HG02763 (cell line): ENCODE results near the gene BBS9.

Experiments used
- ATAC-seq: cut with Tn5 transposase; IDR thresholded peaks from one replicate; pipeline ENCODE4 v1.9.1; 2021; ENCODE audit warnings: mild to moderate bottlenecking, moderate library complexity; ENCODE audit not compliant: unreplicated experiment

Gene BBS9

DNA sequence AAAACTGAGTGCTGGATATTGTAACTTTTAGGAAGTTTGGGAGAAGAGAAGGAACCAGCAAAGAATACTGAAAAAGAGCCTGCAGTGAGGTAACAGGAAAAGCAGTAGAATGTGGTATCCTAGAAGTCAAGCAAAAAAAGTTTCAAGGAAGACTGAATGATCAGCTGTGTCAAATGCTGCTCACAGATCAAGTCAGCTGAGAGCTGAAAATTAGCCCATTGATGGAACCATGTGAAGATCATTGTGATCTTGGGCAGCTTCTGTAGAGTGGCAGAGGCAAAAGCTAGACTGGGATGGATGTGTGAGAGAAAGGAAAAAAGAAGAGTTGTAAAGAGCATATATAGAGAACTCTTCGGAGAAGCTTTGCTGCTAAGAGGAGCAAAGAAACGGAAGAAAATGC lies 460.5 kb downstream of the BBS9 start:
- ATAC-seq, result no peak

- no peak for ATAC-seq
Observed at GRCh38 chr7:33590916-33591315, 461.6 kb downstream of the BBS9 start.

DNA sequence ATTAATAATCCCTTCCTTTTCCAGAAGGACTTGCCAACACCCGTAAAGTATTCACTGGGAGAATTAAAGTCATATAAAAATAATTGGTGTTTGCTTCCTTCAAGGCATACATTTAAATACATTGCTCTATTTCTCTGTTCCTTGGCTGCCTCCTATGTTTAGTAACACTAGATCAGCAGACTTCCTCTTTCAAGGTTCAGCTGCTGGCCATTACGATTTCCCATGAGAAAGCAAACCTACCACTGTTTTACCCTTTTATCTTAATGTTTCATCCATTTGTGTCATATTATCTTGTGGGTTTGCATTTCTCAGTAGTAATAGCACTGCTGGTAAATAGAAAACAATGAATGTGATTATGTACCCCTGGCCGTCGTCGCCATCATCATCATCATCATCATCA lies 462.1 kb downstream of the BBS9 start:
- no peak for ATAC-seq

GRCh38 chr7:33592718-33593117 lies 463.4 kb downstream of the BBS9 start:
- ATAC-seq, result no peak

GRCh38 chr7:33593611-33594010 lies 464.2 kb downstream of the BBS9 start:
- ATAC-seq, result no peak

- no peak for ATAC-seq
Observed at GRCh38 chr7:33596686-33597085, 467.3 kb downstream of the BBS9 start.

DNA sequence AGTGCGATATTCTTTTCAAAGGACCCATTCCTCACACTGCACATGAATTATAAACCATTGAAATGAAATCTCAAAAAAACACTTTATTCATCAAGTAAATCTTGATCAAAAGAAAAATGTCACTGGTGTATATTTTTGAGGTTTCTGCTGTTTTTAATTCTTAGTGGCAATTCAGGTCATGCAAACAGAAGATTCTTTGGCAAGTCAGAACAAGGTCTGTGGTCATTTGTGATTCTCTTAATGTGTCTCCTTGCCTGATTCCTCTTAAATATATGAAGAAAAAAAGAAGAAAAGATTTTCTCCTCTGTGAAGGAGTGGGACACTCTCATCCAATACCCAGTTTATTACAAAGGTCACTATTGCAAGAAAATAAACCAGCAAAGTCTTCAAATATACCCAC lies 467.8 kb downstream of the BBS9 start:
- ATAC-seq, result no peak

DNA sequence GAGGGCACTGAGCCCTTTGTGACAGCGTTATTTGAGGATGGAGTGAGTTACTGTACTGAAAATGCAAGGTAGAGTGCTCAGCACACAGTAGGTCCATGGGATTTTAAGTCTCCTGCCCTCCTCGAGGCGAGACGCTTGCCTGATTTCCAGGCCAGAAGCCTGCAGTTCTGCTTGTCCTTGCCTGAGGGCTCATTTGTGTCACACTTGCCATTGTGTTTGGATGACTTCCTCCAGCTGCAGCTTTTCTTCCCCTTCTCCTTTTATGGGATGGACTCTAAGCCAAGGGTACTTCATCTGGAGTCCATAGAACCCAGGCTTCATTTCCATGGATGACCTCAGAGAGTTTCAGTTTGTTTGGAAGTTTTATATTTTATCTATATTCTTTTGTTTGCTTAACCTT lies 471.7 kb downstream of the BBS9 start:
- ATAC-seq, result no peak

DNA sequence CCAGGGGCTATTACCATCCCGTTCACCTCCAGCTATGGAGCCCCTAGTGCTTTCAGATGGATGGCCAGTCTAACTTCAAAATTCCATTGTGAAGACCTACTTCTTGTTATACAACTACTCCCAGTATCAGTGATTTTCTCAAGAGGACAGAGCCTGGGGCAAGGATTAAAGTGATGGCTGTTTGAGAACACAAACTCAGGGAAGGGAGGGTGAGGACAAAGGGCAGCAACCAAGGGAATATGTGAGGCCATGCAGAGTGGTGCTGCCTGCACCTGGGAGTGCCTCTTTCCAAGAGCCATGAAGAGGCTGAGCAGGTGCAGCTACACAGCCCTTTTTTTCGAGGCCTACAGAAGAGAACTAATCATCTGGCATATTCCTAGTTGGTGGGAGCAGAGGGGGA lies 472.5 kb downstream of the BBS9 start:
- no peak for ATAC-seq

DNA sequence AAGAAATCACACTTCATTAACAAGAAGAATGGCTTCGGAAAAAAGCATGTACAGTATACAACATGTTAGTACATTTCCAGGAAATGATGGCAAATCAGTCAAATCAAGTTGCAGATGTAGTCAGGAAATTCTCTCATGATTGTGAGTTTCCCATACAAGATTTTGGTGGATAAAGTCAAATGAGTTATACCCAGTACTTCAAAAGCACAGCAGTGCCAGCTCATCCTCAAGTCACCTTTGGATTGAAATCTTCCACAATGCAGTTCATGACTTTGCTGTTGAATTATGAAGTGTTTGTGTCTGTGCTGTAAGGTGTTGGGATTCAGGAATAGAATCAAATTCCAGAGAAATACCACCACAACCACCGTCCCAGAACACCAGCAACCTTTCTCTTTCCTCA lies 474.7 kb downstream of the BBS9 start:
- ATAC-seq, result no peak

DNA sequence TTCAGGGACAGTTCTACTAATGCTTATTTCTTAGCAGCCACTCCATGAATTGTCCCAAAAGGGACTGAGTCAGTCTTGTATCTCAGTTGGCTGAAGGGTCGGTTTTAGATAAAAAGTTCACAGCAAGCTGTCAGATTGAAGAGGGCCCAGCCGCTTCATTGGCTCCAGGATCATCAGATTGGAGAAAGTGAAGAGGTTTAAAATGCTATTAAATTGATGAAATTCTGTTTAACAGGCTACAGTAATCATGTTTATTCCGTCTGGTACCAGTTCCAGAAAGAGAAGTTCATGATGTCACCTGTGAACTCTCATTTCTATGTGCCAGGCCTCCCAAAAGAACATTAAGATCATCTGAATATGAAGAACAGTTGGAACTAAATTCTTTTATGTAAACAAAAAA lies 481.6 kb downstream of the BBS9 start:
- no peak for ATAC-seq

- ATAC-seq, result no peak
Observed at GRCh38 chr7:33612442-33612841, 483.1 kb downstream of the BBS9 start.

GRCh38 chr7:33614357-33615117 lies 485.2 kb downstream of the BBS9 start:
- ATAC-seq, result no peak

DNA sequence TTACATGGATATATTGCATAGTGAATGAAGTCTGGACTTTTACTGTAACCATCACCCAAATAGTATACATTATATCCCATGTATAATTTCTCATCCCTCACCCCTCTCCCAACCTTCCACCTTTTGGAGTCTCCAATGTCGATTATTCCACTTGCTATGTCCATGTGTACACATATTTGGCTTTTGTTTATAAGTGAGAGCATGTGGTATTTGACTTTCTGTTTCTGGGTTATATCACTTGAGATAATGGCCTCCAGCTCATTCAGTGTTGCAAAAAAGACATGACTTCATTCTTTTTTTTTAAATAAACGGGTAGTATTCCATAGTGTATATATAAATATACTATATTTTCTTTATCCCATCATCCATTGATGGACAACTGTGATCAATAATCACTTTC lies 487.4 kb downstream of the BBS9 start:
- ATAC-seq, result no peak

GRCh38 chr7:33619264-33619663 lies 489.9 kb downstream of the BBS9 start:
- no peak for ATAC-seq

GRCh38 chr7:33623267-33623666 lies 493.9 kb downstream of the BBS9 start:
- ATAC-seq, result no peak

DNA sequence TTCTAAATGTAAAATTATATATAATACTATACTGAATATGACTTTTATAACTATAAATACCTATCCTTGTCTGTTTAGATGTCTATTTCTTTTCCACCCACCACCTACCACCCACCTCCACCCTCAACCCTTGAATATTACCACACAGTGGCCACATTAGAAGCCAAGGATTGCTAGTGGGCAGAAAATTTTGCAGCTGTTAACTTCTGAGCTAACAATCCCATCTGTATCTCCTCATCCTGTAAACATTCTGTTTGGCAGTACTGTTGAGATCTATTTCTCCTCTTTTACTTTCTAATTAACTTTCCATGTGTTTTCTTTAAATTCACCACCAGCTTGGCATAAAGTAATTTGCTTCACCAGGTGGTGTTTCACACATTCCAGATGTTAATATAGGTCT lies 494.9 kb downstream of the BBS9 start:
- ATAC-seq, result no peak

GRCh38 chr7:33626869-33627268 lies 497.5 kb downstream of the BBS9 start:
- ATAC-seq, result no peak

GRCh38 chr7:33627741-33628140 lies 498.4 kb downstream of the BBS9 start:
- no peak for ATAC-seq

DNA sequence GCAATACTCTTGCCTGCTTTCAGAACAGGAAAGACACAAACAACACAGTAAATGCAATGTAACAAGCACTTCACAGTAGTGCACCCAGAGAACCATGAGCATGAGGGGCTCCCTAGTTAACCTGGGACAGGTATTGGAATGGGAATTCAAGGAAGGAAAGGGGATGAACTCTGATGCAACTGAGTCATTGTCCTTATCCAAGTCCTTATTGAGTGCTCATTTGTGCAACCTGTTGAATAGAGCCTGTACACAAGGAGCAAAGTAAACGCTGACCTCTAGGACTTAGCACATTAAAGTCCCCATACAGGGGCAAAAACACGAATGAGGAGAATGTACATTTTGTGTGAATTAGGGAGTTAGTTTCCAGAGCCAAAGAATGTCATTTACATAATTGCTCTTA lies 499.5 kb downstream of the BBS9 start:
- ATAC-seq, result no peak

GRCh38 chr7:33630359-33630758 lies 501.0 kb downstream of the BBS9 start:
- ATAC-seq, result no peak

- ATAC-seq, result no peak
Observed at GRCh38 chr7:33632322-33632721, 503.0 kb downstream of the BBS9 start.

GRCh38 chr7:33632840-33633525 lies 503.6 kb downstream of the BBS9 start:
- ATAC-seq, result no peak
